HEK293 (cell line): ENCODE results near the gene BTBD9.

Experiments
- CTCF ChIA-PET: fragments of 350-600 bp; formaldehyde crosslinking; extraction: SDS; loops from one replicate; lab custom pipeline; 2021; ENCODE audit warnings: antibody characterized with exemption; lab: Yijun Ruan, JAX
- POLR2A ChIA-PET: fragments of 300-600 bp; formaldehyde crosslinking; extraction: SDS; loops from one replicate; lab custom pipeline; 2020; ENCODE audit warnings: antibody characterized with exemption, inconsistent platforms; lab: Yijun Ruan, JAX
- H3K27ac ChIP-seq: fragments of 200-500 bp; sonication (Bioruptor generic); 2 replicates; pipeline ENCODE4 v1.5.1; 2014; ENCODE audit warnings: low read depth, low read length, control low read depth, inconsistent platforms; ENCODE audit errors: extremely low read depth
- H3K36me3 ChIP-seq, 2 experiments: fragments of 200-500 bp in 1 of 2; sonication (Bioruptor generic) in 1 of 2; 1 replicate in 1 of 2; 2 replicates in 1 of 2; pipeline ENCODE4 v1.5.1; 2014 to 2017; ENCODE audit warnings: inconsistent platforms in 2 of 2, low read length in 2 of 2; ENCODE audit not compliant: control insufficient read depth in 2 of 2, insufficient read depth in 1 of 2
- H3K4me1 ChIP-seq: fragments of 200-500 bp; sonication (Bioruptor generic); 2 replicates; pipeline ENCODE4 v1.5.1; 2014; ENCODE audit warnings: mild to moderate bottlenecking, low read length, inconsistent platforms; ENCODE audit not compliant: control insufficient read depth, insufficient read depth
- H3K4me3 ChIP-seq: 2 replicates; pipeline ENCODE4 v1.5.1; 2011; ENCODE audit warnings: low read depth, mild to moderate bottlenecking, control low read depth, low read length, moderate library complexity
- H3K9me3 ChIP-seq: fragments of 200-500 bp; sonication (Bioruptor generic); 2 replicates; pipeline ENCODE4 v1.5.1; 2014; ENCODE audit warnings: low read depth, low read length, inconsistent platforms; ENCODE audit not compliant: control insufficient read depth, insufficient read depth
- BCL11A ChIP-seq: fragments of 450-650 bp; formaldehyde crosslinking; IDR thresholded peaks from 2 replicates; pipeline ENCODE4 v1.5.1; 2016; ENCODE audit warnings: low read depth, missing biosample characterization, missing genetic modification characterization
- EGR2 ChIP-seq: fragments of 450-650 bp; formaldehyde crosslinking; IDR thresholded peaks from 2 replicates; pipeline ENCODE4 v1.5.1; 2016; ENCODE audit warnings: low read depth, missing biosample characterization, missing genetic modification characterization
- FEZF1 ChIP-seq: fragments of 450-650 bp; formaldehyde crosslinking; IDR thresholded peaks from 2 replicates; pipeline ENCODE4 v1.5.1; 2016; ENCODE audit warnings: missing biosample characterization, missing genetic modification characterization
- GLIS1 ChIP-seq: fragments of 450-650 bp; formaldehyde crosslinking; IDR thresholded peaks from 2 replicates; pipeline ENCODE4 v1.5.1; 2016; ENCODE audit warnings: missing biosample characterization, missing genetic modification characterization
- MZF1 ChIP-seq: fragments of 450-650 bp; formaldehyde crosslinking; IDR thresholded peaks from 2 replicates; pipeline ENCODE4 v1.5.1; 2017; ENCODE audit warnings: missing biosample characterization, missing genetic modification characterization, borderline replicate concordance
- OSR2 ChIP-seq: fragments of 450-650 bp; formaldehyde crosslinking; IDR thresholded peaks from 2 replicates; pipeline ENCODE4 v1.5.1; 2016; ENCODE audit warnings: missing biosample characterization, missing genetic modification characterization
- YY1 ChIP-seq: fragments of 450-650 bp; formaldehyde crosslinking; IDR thresholded peaks from 2 replicates; pipeline ENCODE4 v1.5.1; 2018; ENCODE audit warnings: missing biosample characterization, missing genetic modification characterization
- ZBTB1 ChIP-seq: fragments of 450-650 bp; formaldehyde crosslinking; IDR thresholded peaks from 2 replicates; pipeline ENCODE4 v1.5.1; 2016; ENCODE audit warnings: missing biosample characterization, missing genetic modification characterization
- ZBTB20 ChIP-seq: fragments of 450-650 bp; formaldehyde crosslinking; IDR thresholded peaks from 2 replicates; pipeline ENCODE4 v1.5.1; 2016; ENCODE audit warnings: missing biosample characterization, missing genetic modification characterization
- ZBTB48 ChIP-seq: fragments of 450-650 bp; formaldehyde crosslinking; IDR thresholded peaks from 2 replicates; pipeline ENCODE4 v1.5.1; 2016; ENCODE audit warnings: missing biosample characterization, missing genetic modification characterization
- ZBTB49 ChIP-seq: fragments of 450-650 bp; formaldehyde crosslinking; IDR thresholded peaks from 2 replicates; pipeline ENCODE4 v1.5.1; 2016; ENCODE audit warnings: missing biosample characterization, missing genetic modification characterization, low read depth
- ZBTB7A ChIP-seq: fragments of 450-650 bp; formaldehyde crosslinking; IDR thresholded peaks from 2 replicates; pipeline ENCODE4 v1.5.1; 2016; ENCODE audit warnings: low read depth, missing biosample characterization, missing genetic modification characterization
- ZNF133 ChIP-seq: fragments of 450-650 bp; formaldehyde crosslinking; IDR thresholded peaks from 2 replicates; pipeline ENCODE4 v1.5.1; 2016; ENCODE audit warnings: missing biosample characterization, missing genetic modification characterization
- ZNF239 ChIP-seq: fragments of 450-650 bp; formaldehyde crosslinking; IDR thresholded peaks from 2 replicates; pipeline ENCODE4 v1.5.1; 2016; ENCODE audit warnings: missing biosample characterization, missing genetic modification characterization
- ZNF24 ChIP-seq: fragments of 450-650 bp; formaldehyde crosslinking; IDR thresholded peaks from 2 replicates; pipeline ENCODE4 v1.5.1; 2016; ENCODE audit warnings: missing biosample characterization, missing genetic modification characterization
- ZNF248 ChIP-seq: fragments of 450-650 bp; formaldehyde crosslinking; IDR thresholded peaks from 2 replicates; pipeline ENCODE4 v1.5.1; 2017; ENCODE audit warnings: missing biosample characterization, missing genetic modification characterization
- ZNF341 ChIP-seq: fragments of 450-650 bp; formaldehyde crosslinking; IDR thresholded peaks from 2 replicates; pipeline ENCODE4; 2016; ENCODE audit warnings: low read depth, missing biosample characterization, missing genetic modification characterization
- ZNF354C ChIP-seq: fragments of 450-650 bp; formaldehyde crosslinking; IDR thresholded peaks from 2 replicates; pipeline ENCODE4 v1.5.1; 2016; ENCODE audit warnings: missing biosample characterization, missing genetic modification characterization, low read depth, borderline replicate concordance
- ZNF398 ChIP-seq: fragments of 450-650 bp; formaldehyde crosslinking; IDR thresholded peaks from 2 replicates; pipeline ENCODE4 v1.5.1; 2017; ENCODE audit warnings: missing biosample characterization, missing genetic modification characterization
- ZNF548 ChIP-seq: fragments of 450-650 bp; formaldehyde crosslinking; IDR thresholded peaks from 2 replicates; pipeline ENCODE4 v1.5.1; 2016; ENCODE audit warnings: missing biosample characterization, missing genetic modification characterization
- ZNF580 ChIP-seq: fragments of 450-650 bp; formaldehyde crosslinking; IDR thresholded peaks from 2 replicates; pipeline ENCODE4 v1.5.1; 2016; ENCODE audit warnings: missing biosample characterization, missing genetic modification characterization
- ZNF626 ChIP-seq: fragments of 450-650 bp; sonication (Bioruptor Pico); formaldehyde crosslinking; IDR thresholded peaks from 2 replicates; pipeline ENCODE4 v1.5.1; 2018; ENCODE audit warnings: missing biosample characterization, missing genetic modification characterization, inconsistent platforms
- ZNF645 ChIP-seq: fragments of 450-650 bp; formaldehyde crosslinking; IDR thresholded peaks from 2 replicates; pipeline ENCODE4; 2016; ENCODE audit warnings: missing biosample characterization, missing genetic modification characterization
- ZNF658 ChIP-seq: fragments of 450-650 bp; formaldehyde crosslinking; IDR thresholded peaks from 2 replicates; pipeline ENCODE4; 2016; ENCODE audit warnings: missing biosample characterization, missing genetic modification characterization
- ZNF660 ChIP-seq: fragments of 450-650 bp; IDR thresholded peaks from 2 replicates; pipeline ENCODE4 v1.5.1; 2018; ENCODE audit warnings: missing biosample characterization, mild to moderate bottlenecking, missing genetic modification characterization
- ZNF701 ChIP-seq: fragments of 450-650 bp; formaldehyde crosslinking; IDR thresholded peaks from 2 replicates; pipeline ENCODE4 v1.5.1; 2016; ENCODE audit warnings: missing biosample characterization, missing genetic modification characterization
- ZNF792 ChIP-seq: fragments of 450-650 bp; formaldehyde crosslinking; IDR thresholded peaks from 2 replicates; pipeline ENCODE4 v1.5.1; 2016; ENCODE audit warnings: missing biosample characterization, missing genetic modification characterization
- ZSCAN16 ChIP-seq: fragments of 450-650 bp; formaldehyde crosslinking; IDR thresholded peaks from 2 replicates; pipeline ENCODE4 v1.5.1; 2016; ENCODE audit warnings: missing biosample characterization, missing genetic modification characterization

Gene BTBD9

GRCh38 chr6:38503032-38503773, 136.5 kb downstream of the BTBD9 start (continued):
- TF ChIP-seq ZBTB48 (tag by site-specific recombination): no peak
- TF ChIP-seq ZNF248 (tag by site-specific recombination): no peak
- TF ChIP-seq EGR2: peak; percentile 36; the same call in 1 of the 2 replicates
- TF ChIP-seq ZNF341 (tag by site-specific recombination): 0 out of 2 replicates have a peak, but pooled peaks have one; percentile 23
- TF ChIP-seq ZNF701 (tag by site-specific recombination): peak; percentile 98
- no peak for TF ChIP-seq OSR2
- no peak for TF ChIP-seq ZNF658
- TF ChIP-seq MZF1 (tag by site-specific recombination): peak; percentile 42; the same call in 1 of the 2 replicates
- TF ChIP-seq ZNF398 (tag by site-specific recombination): peak; percentile 68
- TF ChIP-seq, all 188 proteins: peak for 9

- TF ChIP-seq ZNF645 (tag by site-specific recombination) (no peak), YY1 (no peak), GLIS1 (no peak), ZNF548 (tag by site-specific recombination) (no peak), ZNF792 (tag by site-specific recombination) (no peak), ZNF133 (tag by site-specific recombination) (no peak), ZBTB1 (no peak), ZNF580 (tag by site-specific recombination) (no peak), ZNF24 (tag by site-specific recombination) (no peak), ZBTB20 (tag by site-specific recombination) (no peak), ZNF626 (tag by site-specific recombination) (no peak), ZNF354C (tag by site-specific recombination) (no peak), FEZF1 (tag by site-specific recombination) (no peak), BCL11A (tag by site-specific recombination) (no peak), ZNF660 (tag by site-specific recombination) (no peak), ZBTB7A (no peak), ZSCAN16 (no peak), ZBTB49 (no peak), ZNF239 (tag by site-specific recombination) (no peak)
- H3K27ac ChIP-seq: no peak overlapping the region
- ChIA-PET CTCF (interaction anchor here (0.5 to 3.6 kb wide), 7 partner anchors 8 to 644 kb away, joined by 3 to 22 read pairs (median 4); no protein-coding TSS in a partner anchor), POLR2A (no interaction called here)
- no peak overlapping the region for H3K4me3 ChIP-seq
- peaks cover 24% of the 10 kb centered on the region for H3K4me1 ChIP-seq
- H3K9me3 ChIP-seq: no peaks in the 10 kb centered on the region
- H3K36me3 ChIP-seq: no peaks in the 10 kb centered on the region
Observed at GRCh38 chr6:38502423-38502822, 137.3 kb downstream of the BTBD9 start.
